ENCODE measurements around the gene NEK9. TPM values are rescaled to one million over a fixed set of nuclear protein-coding genes. Genes with fewer than 3 reads are reported as not detected.

Gene NEK9
- total RNA-seq, 2 experiments from 2014 or later, result 58.6 to 60.2 TPM

DNA sequence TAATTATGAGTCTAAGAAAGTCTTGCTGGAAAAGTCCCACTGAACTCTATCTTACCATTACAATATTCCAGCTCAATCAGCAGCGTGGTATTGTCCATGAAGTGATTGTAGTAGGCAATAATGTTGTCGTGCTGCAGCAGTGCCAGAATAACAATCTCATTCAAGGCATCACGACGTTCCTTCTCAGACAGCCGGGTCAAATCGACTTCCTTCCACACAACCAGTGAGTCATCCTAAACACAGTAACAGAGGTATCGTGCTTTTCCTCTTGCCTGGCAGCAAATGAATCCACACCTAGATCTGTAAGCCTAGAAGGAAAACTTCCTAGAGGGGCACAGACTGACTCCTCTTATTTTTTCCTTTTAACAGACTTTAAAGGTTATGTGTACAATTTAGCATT lies 2.9 kb downstream of the NEK9 start:
- ChIA-PET POLR2A (no interaction called here), CTCF (interaction anchor here (0.7 to 1.2 kb wide), 2 partner anchors 389 to 391 kb away, joined by 3 to 6 read pairs; no protein-coding TSS in a partner anchor)

DNA sequence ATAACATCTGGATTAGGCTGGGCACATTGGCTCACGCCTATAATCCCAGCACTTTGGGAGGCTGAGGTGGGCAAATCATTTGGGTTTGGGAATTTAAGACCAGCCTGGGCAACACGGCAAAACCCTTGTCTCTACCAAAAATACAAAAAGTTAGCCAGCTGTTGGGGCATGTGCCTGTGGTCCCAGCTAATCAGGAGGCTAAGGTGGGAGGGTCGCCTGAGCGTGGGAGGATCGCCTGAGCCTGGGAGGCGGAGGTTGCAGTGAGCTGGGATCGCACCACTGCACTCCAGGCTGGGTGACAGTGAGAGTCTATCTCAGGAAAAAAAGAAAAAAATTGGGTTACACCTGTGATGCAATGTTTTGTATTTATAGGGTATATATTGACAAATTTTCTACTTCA lies 5.3 kb downstream of the NEK9 start:
- POLR2A ChIA-PET, result no interaction called here
- CTCF ChIA-PET, result no interaction called here

DNA sequence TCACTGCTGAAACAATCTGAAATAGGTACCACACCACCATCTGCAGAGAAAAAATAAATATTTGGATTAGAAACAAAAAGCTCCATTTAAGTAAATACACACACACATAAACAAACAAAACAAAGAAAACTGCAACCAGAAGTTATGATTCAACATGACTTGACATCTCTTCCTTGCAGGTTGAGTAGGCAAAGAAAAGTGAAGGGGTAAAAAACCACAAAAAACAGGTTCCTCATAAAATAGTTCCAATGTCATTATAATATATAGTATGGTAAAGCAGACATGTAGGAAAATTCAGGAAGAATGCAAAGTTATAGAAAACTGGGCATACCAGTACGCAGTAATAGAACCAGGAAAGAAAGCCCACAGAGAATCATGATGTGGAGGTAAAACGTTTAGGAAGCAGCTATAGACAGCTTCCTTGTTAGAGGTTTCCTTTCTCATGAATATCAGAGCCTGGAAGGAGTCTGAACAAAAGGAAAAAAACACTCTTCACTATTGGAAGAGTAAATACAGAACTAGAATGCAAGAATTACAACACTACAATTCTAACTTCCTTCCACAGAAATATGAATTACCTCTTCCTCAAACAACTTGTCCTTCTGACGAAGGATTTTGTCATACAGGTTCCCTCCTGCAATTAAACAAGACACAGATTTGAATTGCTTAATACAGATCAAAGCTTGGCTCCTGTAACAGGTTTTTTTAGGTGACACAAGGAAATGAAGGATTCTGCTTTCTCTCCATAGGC lies 6.1 kb downstream of the NEK9 start:
- ChIA-PET CTCF (interaction anchor here (2.1 kb wide), 1 partner anchor 174 kb away, joined by 4 read pairs; no protein-coding TSS in a partner anchor), POLR2A (interaction anchor here (0.7 kb wide), 1 partner anchor 450 kb away, joined by 4 read pairs; no protein-coding TSS in a partner anchor)

DNA sequence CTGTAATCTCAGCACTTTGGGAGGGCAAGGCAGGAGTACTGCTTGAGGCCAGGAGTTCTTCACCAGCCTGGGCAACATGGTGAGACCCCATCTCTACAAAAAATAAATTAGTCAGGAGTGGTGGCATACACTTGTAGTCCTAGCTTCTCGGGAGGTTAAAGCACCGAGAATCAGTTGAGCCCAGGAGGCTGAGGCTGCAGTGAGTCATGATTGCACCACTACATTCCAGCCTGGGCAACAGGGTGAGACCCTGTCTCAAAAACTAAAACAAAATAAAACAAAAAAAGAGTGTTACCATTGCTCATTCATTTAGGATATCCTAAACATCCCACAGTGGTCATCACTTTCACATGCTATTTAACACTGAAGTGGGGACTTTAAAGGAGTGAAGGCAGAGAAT lies 7.8 kb downstream of the NEK9 start:
- POLR2A ChIA-PET, result no interaction called here
- CTCF ChIA-PET, result interaction anchor here (2.1 kb wide), 1 partner anchor 172 kb away, joined by 4 read pairs; no protein-coding TSS in a partner anchor

DNA sequence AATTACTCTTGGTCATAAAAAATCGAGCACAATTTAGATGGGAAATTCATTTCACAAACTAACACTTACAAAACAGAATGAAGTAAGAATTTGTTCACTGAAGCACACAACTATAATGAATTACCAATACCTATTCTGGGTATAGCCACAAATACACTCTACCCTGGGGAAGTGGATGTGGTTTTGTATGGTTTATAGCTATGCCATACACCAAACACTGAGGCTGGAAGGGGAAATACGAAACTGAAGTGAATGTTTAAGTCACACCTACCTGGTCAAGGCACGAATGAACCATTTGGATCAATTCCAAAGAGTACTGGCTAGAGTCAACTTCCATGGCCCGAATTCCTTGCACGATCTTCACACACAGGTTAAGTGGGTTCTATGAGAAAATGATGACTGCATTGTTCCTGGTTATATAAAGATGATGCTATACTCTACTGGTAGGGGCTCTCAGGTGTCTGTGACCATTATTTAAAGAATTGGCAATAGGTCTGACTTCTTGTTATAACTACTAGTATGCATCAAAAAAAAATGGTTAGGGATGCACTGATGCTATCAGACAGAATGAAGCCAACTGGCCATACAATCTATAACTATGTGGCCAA lies 12.8 kb downstream of the NEK9 start:
- CTCF ChIA-PET, result interaction anchor here (0.5 kb wide), 1 partner anchor 191 kb away, joined by 4 read pairs; no protein-coding TSS in a partner anchor
- POLR2A ChIA-PET, result no interaction called here

DNA sequence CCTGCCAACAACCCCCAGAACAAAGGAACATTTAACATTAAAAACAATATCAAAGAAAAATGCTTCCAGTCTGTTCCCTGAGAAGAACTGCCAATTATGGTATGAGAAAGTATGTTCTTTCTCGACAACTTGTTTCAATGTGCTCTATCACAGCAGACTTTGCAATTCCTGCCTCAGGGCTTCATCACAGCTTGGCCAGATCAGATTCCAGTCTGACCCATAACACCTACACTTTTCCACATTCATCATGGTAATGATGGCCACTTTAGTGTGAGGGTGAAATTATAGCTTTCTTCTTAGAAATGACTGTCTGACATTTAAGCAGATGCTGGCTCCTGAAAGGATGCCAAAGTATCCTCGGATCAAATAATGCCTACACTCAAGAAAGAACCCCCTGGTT lies 17.0 kb downstream of the NEK9 start:
- POLR2A ChIA-PET, result no interaction called here
- CTCF ChIA-PET, result no interaction called here

DNA sequence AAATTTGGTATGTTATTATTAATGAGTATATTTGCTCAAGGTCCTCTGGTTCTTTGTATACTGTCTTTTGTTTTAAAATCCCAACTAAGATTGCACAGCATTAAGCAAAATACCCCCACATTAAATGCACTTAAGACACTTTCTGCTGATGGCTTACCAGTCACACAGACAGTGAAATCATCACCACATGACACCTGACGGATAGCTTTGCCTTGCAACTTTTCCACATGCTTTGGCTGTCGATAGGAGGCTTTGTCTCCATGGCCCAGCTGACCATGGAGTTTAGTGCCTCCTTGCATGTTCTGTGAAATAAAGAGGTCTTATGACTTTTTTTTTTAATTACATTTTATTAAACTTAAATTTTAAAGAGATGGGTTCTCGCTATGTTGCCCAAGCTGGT lies 19.7 kb downstream of the NEK9 start:
- ChIA-PET POLR2A (interaction anchor here (0.7 kb wide), 1 partner anchor 217 kb away, joined by 5 read pairs; no protein-coding TSS in a partner anchor), CTCF (no interaction called here)

DNA sequence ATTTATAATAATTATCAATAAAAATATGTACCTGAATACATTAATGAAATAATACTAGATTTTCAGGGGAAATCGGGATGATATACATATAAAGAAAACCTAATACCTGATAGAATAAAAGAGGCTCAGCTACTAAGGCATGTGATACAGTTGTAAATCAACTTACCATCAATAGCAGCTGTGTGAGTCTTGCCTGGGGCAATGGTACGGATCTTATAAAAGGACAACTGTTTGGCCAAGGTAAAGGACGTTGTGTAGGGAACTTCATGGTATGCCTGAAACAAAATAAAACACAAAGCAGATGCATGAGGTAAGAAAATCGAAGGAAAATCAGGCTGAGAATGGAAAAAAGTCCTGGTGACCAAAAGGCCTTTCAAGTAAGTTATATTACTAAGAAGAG lies 25.4 kb downstream of the NEK9 start:
- CTCF ChIA-PET, result no interaction called here
- POLR2A ChIA-PET, result no interaction called here

DNA sequence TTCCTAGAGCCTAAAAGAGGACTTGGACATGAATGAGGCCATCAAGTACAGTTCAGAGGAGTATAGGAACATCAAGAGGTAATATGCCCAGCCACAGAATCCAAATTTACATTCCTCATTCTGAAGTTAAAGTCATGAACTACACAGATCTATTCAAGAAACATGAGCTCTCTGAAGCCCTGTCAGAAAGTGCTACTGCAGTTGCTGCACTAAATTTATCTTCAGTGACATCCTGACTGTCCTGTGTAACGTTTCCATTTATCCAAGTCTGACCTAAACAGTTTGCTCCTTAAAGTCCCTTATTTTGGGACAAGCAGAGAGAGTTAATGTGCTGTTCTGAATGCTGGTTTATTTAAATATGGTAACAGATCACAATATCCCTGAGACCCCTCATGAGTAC lies 28.2 kb downstream of the NEK9 start:
- ChIA-PET POLR2A (no interaction called here), CTCF (no interaction called here)

DNA sequence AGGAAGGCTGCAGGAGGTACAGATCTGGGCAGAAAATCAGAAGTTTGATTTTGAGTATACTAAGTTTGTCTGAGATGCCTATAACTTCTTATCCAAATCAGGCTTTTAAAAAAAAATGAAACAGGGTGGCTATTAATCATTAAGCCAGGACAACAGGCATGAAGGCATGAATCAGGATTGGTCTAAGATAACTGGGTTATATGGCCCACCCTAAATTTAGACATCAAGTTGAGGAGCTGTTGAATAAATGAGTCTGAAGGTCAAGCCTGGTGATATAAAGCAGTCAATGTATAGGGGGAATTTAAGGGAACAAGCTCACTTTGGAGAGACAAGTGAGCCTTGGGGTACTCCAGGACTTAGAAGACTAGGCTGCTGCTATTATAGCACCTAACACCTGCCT lies 28.6 kb downstream of the NEK9 start:
- CTCF ChIA-PET, result interaction anchor here (0.6 kb wide), 1 partner anchor 1249 kb away, joined by 4 read pairs; no protein-coding TSS in a partner anchor
- POLR2A ChIA-PET, result no interaction called here

DNA sequence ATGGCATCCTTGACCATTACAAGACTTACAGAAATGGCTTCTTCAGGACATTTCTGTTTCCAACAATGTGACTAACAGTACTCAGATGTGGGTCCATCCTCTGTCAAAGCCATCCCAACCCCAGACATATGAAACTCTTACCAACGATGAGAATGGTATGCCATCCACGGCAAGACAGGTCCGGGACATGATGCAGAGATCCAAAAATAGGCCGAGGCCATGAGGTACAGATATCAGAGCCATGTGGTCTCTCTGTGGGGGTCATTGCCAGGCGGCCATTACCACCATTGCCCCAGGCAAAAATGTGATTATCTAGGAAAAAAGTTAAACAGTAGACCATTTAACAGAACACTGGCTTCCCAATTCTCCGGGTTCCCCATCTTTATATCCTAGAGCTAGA lies 29.9 kb downstream of the NEK9 start:
- POLR2A ChIA-PET, result no interaction called here
- CTCF ChIA-PET, result no interaction called here

DNA sequence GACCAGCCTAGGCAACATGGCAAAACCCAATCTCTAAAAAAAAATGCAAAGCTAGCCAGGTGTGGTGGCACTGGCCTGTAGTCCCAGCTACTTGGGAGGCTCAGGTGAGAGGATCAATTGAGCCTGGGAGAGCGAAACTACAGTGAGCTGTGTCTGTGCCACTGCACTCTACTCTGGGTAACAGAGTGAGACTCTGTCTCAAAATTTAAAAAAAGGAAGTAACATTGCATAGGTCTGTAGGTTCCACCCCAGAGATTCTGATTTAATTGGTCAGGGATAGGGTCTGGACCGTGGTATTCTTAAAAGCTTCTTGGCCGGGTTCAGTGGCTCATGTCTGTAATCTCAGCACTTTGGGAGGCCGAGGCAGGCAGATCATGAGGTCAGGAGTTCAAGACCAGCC lies 31.2 kb downstream of the NEK9 start:
- POLR2A ChIA-PET, result no interaction called here
- CTCF ChIA-PET, result no interaction called here

DNA sequence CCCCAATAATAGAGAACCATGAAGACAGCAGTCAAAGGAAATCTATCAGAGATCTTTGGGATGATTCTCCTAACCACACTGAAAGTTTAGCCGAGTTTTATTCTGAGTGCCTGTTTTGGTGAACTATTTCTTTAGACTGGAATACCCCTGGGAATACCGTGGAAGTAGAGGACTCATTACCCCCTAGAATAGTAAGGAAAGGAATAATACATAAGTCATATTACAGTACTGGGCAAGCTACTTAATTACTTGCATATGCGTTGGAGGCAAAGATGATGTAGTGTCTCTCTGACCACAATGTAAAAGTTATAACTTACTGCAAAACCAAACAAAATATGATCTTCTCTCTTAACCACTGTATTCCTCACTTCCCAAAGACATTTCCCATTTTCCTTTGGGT lies 32.0 kb downstream of the NEK9 start:
- CTCF ChIA-PET, result no interaction called here
- POLR2A ChIA-PET, result no interaction called here

DNA sequence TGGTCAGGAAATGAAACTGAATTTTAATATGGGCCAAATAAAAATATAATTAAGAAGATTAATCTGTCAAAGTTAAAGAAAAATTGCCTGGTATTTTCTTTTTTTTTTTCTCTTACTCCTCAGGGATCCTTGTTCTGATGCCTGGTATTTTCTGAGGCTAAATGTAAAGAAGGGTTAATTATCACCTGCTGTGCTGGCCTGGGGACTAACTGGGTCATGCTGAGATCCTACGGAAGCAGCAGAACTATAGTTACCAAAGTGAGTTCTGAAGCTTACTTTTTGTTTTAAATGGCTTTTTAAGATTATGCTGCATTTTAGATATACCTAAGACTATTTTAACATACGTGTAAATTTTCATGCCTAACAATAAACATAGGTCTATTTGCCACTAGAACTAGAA lies 34.1 kb downstream of the NEK9 start:
- CTCF ChIA-PET, result no interaction called here
- POLR2A ChIA-PET, result interaction anchor here (0.6 kb wide), 1 partner anchor 131 kb away, joined by 3 read pairs; no protein-coding TSS in a partner anchor

DNA sequence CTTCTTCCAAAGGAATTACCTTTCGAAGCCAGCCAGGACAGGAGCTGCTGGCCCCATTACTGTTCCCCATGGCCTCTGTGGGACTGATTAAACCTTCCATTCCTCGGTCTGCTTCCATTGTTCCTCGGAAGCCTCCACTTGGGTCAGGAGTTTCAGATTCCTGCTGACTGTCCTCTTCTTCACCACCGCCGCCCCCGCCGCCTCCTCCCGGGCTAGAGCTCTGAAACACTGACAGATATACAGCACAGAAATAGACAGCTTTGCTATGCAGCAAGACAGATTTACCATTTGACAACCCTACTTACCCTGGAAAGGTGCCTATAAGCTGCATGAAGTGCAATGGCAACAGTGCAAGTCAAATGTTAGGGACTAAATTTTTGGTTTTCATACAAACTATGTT lies 35.6 kb downstream of the NEK9 start:
- CTCF ChIA-PET, result no interaction called here
- POLR2A ChIA-PET, result no interaction called here

DNA sequence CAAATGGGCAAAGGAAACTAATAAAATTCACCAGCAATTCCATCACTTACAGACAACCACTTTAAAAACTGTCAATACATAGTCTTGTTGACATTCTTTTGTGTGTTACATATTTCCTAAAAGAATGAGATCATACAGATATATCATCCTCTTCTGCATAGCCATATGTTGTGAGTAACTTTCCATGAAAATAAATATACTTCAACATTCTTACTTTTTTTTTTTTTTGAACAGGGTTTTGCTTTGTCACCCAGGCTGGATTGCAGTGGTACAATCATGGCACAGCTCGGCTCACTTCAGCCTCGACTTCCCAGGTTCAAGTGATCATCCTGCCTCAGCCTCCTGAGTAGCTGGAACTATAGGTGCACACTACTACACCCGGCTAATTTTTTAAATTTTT lies 36.5 kb downstream of the NEK9 start:
- POLR2A ChIA-PET, result interaction anchor here (0.7 kb wide), 1 partner anchor 476 kb away, joined by 7 read pairs; no protein-coding TSS in a partner anchor
- CTCF ChIA-PET, result no interaction called here

DNA sequence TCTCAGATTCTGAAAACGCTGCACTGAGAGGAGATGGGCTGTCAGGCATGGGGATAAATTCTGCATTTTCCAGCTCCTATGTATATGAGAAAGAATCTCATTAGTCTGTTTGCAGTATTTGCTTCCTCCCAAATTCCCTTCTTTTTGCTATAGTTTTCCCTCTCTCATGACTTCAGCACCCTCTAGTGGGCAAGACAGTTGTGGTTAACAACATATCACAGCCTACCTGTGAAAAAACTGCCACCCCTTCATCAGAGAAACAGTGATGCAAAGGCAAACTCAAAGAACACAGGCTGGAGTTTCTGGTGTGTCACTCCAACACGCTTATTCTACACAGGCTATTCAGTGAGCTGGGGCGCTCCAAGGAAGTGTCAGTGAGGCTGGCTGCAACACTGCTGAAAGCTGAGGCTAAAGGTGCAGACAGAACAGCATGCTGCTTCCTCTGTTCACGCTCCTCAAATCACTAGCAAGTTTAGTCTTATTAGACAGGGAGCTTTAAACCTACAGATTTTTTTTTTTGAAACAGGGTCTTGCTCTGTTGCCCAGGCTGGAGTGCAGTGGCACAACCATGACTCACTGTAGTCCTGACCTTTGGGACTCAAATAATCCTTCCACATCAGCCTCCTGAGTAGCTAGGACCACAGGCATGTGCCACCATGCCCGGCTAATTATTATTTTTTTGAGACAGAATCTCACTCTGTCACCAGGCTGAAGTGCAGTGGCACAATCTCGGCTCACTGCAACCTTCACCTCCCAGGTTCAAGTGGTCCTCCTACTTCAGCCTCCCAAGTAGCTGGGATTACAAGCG lies 38.1 kb downstream of the NEK9 start:
- CTCF ChIA-PET, result interaction anchor here (0.6 to 4.0 kb wide), 20 partner anchors 13 to 480 kb away, joined by 3 to 40 read pairs (median 3); partner anchors contain the start of genes RPS6KL1 and ZC2HC1C
- POLR2A ChIA-PET, result no interaction called here

DNA sequence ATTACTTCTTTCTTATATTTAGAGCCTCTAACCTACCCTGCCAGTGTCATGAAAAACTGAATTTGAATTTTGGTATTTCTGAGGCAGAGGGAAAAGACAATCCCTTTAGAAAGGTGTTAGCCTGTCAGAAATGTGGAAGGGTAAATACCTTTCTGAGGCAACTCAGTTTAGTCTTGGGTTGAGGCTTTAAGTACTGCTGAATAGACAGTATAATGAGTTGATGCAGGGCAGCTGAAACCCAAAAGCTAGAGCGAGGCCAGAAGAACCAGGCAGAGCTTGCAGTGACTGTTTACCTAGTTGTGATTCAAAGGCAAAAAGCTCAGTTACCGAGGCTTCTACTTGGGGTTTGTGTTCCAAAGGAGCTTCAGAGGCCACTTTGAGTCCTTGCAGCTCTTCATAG lies 38.7 kb downstream of the NEK9 start:
- ChIA-PET POLR2A (no interaction called here), CTCF (interaction anchor here (0.7 to 4.0 kb wide), 18 partner anchors 13 to 479 kb away, joined by 3 to 40 read pairs (median 3); partner anchors contain the start of genes RPS6KL1 and ZC2HC1C)

DNA sequence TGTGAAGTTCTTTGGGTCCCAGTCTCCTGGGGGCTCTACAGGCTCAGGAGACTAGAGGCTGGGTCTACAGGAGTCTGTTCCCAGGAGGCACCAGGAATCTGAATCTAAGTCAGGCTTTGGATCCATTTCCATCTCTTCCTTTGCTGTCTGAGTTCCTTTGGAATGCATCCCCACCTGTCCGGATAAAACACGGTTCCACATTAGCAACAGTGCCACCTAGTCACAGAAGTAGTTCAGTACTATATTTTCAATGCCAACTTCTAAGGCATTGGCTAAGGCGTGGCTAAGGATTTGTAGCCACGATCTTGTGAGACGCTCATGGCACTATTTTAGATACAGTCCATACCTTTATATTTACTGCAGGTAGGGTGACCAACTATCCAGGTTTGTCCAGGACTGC lies 42.3 kb downstream of the NEK9 start:
- CTCF ChIA-PET, result no interaction called here
- POLR2A ChIA-PET, result no interaction called here

DNA sequence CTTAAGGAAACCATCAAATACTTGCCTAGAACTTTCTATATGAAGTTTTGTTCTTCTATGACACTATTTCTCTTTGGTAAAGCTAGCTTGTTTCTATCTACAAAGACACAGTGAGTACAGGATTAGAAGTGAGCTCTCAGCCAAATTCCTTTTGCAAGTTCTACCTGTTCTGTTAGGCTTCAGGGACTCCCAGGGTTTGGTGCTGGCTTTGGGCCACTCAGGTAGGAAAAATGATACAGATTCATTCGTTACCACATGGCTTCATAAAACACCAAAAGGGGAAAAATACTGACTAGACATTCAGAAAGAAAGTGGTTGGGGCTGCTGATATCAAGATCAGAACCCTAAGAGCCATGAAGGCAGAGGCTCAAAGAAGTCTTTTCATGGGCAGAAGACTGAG lies 43.6 kb downstream of the NEK9 start:
- POLR2A ChIA-PET, result no interaction called here
- CTCF ChIA-PET, result interaction anchor here (1.2 kb wide), 1 partner anchor 138 kb away, joined by 3 read pairs; no protein-coding TSS in a partner anchor
